CD4-positive, alpha-beta T cell treated with Interferon alpha-2 for 1 hour (primary cell): ENCODE data around the gene GLIS1.
A peak's percentile ranks its signal among the peaks of the same experiment; 100 is the strongest.

Experiments
- DNase-seq, 2 donors: peaks; one replicate each; pipeline ENCODE4 v3.0.0-alpha.2; 2020 to 2022

GLIS1 gene

DNA sequence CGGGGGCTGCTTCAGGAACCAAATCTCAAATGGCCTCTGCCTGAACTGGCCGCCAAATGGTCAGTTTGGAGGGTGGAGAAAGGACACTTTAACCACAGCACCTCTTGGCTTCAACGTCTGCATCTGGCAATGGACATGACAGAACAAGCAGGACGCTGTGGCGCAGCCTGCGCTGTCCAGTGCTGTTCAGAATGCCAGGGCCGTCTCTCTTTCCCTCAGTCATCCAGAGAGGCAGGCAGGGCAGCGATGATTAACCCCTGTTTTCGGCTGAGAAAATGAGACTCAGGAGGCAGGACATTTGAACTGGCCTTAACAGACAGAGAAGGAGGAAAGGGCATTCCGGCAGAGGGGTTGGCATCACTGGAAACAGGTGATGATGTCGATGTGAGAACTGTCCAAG is 48.6 kb downstream of the GLIS1 start:
- DNase-seq, result no peak

- DNase-seq, result no peak
Observed at GRCh38 chr1:53689736-53690326, 49.1 kb downstream of the GLIS1 start.

DNA sequence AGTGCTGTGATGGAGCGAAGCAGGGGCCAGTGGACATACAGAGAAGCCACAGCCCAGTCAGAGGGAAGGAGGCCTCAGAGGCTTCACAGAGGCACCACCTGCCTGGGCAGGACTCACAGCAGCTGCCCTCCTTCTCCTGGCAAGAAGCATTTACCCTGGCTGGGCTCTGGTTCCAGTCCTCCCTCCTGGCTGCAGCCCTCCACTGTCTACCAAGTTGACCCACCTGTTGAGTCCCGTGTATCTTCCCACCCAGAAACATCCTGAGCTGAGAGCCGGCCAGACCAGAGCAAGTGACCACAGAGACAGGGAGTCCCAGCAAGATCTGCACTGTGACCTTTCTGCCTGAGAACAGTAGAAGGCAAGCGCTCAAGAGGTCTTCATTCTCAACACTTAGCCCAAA is 49.7 kb downstream of the GLIS1 start:
- DNase-seq, result no peak

DNA sequence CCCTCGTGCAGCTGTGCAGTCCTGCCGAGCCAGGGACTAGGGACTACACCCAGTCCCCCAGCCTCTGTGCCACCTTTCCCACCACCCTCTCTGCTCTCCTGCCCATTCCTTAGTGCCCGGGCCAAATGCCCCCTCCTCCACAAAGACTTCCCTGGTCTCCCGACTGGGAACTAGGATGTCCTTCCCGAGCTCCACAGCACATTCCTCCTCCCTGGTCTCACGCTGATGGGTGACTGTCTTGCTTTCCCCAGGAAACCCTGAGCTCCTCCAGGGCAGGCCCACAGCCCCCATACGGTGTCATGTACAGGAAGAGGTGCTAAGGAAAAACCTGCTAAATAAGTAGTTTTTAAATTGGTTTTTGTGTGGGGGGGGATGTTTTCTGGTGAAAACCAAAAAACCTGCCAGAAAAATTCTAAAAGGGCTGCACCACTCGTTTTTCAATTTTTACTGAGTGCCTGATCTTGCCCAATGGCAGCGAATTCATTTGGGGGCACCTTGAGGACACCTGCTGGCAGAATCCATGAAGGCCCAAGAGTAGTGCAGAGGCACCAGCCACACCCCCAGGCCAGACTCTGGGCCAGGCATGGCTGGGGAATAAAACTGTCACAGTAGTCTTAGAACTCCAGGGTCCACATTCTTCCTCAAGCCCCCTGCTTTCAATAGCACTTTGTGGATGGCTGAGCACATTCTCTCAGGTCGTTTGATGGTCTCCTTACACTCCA is 50.4 kb downstream of the GLIS1 start:
- no peak for DNase-seq

DNA sequence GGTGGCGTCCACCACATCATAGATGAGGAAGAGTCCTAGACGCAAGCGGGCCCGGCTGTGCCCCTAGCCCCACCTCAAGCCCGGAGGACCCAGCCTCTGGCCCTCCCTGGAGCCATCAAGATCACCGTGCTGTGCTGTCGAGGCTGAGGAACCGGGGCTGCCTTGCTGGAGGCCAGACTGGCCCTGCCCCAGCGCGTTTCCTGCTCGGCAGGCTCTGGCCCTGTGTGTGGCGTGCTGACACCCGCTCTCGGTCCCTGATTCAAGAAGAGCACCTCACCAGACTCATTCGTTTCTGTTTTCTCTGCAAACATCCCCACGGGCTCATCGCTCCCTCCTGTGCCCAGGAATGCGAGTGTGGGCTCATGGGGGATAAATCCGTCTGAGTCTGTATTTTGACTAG is 51.1 kb downstream of the GLIS1 start:
- no peak for DNase-seq

- DNase-seq, result no peak
Observed at GRCh38 chr1:53687426-53687825, 51.5 kb downstream of the GLIS1 start.

DNA sequence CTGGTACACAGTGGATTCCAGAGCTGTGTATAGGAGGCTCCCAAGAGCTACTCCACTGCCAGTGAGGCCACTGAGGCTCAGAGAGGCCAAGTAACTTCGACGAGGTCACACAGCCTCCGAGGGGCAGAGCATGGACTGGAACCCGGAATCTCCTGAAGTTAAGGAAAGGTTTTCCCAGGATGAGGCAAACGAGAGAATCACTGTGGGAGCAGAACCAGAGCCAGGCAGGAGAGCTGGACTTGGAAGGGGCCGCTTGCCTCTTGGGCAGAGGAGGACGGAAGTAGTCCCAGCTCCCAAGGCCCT is 52.0 kb downstream of the GLIS1 start:
- DNase-seq, result no peak

GRCh38 chr1:53686091-53686964 is 52.6 kb downstream of the GLIS1 start:
- no peak for DNase-seq

DNA sequence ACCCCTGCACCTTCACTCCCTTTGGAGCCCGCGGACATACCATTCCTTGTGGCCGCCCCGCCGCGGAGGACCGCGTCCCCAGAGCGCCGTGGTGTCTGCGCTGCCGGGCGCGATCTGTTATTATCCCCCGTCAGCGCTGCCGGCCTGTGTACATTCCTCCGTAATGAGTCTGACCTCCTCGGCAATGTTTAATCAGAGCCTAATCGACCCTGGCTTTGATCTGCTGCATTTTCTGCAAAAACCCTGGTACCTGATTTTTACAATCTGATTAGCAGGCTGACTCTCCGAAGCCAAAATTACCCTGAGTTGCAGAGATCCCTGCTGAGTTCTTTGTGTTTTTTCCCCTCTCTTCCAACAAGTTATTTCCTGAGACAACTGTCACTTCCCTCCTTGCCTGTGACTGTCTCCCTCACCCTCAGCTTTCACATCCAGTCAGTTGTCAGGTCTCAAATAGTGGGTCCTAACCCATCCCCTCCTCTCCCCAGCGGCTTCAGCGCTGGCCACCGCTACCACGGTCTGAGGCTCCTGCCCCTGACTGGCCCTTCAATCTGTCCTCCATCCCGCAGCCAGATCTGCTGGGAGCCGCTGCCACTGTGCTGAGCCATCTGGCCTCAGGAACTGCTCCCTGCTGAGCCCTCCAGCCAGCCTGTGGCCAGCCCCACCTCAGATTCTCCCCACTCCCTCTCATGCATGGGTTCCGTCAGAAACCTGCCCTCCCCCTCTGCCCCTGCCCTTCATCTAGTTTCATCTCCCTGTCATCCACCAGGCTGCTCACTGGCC is 53.5 kb downstream of the GLIS1 start:
- no peak for DNase-seq

GRCh38 chr1:53684741-53685140 is 54.2 kb downstream of the GLIS1 start:
- DNase-seq, result no peak

DNA sequence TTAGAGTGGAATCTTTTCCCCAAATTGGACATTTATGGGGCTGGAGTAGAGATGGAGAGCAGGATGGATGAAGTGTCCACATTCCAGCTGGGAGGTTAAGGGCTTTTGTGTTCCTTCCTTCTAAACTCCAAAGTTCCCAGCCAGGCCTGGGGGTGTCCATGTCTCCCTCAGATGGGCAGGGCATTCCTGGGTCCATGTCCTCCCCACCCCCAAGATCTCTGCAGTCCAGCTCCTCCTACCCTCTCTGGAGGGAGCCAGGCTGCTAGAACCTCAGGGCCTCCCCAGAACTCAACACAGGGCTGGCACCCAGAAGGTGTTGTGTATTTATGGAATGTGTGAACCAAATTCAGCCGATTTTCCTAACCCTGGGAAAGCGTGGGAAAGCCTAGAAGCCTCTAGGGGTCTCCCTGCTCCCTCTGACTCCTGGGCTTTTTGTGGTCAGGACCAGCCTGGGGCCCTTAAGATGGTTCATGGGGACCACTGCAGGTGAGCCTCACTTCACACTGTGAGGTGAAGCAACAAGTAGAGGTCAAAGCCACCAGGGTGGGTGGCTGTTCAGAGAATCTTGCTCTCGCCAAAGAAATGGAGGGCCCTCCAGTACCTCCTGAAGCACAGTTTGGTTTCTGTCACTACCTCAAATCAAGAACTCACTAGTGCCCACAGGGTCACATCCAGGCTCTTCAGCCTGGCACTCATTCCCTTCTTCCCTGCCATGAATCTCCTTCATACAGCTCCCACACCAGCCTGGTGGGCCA is 54.8 kb downstream of the GLIS1 start:
- DNase-seq, result no peak

GRCh38 chr1:53682881-53683280 is 56.1 kb downstream of the GLIS1 start:
- no peak for DNase-seq

DNA sequence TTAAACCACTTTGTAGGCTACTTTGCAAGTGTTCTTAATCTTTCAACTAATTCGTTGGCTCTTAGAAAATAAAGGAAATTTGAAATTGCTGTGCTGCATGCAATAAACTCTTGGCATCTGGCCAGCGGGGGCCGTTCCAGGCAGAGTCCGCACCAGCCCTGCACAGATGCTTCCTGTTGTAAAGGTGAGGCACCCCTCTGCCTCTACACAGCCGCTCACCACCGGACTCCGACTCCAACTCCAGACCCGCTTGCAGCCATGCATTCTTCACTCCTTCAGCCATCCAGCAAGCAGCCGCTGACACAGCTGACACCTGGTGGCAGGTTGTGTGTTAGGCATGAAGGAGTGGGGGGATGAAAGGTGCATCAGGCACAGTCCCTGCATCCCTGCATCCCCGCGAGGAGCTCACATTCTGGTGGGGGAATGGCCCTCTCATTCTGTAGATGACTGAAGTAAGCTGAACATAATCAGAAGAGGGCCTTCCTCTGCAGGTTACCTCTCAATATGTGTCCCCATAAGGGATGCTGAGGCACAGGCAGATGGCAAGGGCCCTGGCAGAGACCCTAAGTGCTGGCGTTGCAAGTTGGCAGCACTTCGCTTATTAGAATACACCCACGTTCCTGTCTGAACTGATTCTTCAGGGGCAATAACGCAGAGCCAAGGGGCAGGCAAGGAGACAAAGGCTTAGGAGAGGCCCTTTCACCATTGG is 56.8 kb downstream of the GLIS1 start:
- peak; percentile 19 to 42 for DNase-seq

DNA sequence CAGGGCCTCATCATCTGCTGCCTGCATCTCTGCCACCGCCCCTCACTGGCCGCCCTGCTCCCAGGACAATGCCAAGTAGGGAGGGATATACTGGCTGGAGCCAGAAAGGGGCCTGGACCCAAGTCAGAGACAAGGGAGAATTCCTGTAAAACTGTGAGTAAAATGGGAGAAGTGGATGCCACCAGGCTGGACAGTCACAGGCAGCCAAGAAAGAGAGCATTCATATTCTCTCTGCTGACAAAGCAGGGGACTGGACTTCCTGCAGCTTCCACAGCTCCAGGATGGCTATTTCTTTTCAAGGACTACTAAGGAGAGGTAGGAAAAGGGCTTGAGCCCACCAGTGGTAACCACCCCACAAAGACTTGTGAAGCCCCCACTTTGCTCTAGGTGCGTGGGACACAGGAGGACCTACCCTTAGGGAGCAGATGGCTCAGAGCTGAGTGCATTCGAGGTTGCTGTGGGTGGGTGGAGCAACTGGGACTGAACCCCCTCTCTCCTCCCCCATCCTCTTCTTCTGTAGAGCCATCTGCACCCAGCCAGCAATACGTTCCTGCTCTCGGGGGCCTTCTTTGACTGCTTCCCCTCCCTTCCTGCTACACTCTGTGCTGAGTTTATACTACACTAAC is 57.5 kb downstream of the GLIS1 start:
- no peak for DNase-seq

- no peak for DNase-seq
Observed at GRCh38 chr1:53680868-53681267, 58.1 kb downstream of the GLIS1 start.

DNA sequence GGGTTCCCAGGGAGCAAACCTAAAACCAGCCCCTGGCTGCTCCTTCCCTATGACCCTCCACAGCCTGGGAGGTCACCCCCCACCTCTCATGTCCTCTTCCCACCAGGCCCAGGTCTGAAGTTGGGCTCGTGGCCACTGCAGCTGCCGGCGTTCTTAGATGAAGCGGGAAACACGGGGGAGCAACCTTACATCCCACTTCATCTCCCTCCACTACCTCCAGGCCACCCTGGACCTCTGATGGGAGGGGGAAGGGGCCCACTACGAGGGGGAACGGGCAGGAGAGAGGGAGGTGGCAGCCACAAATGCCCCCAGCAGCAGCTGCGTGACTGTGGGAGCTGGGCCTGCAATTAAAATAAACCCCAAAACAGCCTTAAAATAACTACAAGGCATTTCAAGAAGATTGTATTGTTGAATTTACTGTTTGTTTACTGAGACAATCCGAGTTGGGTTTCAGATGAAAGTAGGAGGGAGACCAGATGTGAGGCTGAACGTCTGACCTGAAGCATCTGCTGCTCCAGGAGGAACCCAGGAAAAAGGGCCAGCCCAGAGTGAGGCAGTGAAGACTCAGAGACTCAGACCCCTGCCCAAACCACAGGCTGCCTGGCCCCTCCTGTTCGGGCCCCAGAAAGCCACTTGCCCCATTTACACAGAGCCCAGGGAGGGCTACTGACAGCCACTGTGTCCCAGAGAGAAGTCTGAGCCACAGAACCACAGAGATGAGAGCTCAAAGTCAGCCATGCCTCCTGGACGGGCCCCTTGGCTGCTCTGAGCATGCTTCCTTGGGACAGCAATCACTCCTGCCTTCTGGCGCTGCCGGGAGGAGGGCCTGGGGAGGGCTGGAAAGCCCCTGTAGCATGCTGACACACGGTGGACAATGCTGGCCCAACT is 59.8 kb downstream of the GLIS1 start:
- no peak for DNase-seq

DNA sequence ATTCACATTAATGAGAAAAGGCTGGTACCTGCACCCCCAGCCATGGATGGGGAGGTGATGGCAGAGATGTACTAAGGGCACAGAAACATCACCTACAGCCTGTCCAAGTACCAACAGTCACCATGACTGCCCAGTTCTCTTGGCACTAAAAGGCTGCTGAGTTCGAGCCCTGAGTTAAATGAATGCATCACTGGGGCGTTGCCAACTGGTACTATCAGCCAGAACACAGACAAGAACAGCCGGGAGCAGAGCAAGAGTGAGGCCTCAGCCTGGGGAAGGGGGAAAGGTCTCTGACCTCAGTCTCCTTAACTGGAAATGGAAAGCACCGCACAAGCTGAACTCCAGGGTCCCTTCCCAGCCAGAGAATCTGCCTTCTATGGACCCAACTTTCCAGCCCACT is 60.5 kb downstream of the GLIS1 start:
- no peak for DNase-seq

GRCh38 chr1:53678046-53678445 is 60.9 kb downstream of the GLIS1 start:
- DNase-seq, result no peak

DNA sequence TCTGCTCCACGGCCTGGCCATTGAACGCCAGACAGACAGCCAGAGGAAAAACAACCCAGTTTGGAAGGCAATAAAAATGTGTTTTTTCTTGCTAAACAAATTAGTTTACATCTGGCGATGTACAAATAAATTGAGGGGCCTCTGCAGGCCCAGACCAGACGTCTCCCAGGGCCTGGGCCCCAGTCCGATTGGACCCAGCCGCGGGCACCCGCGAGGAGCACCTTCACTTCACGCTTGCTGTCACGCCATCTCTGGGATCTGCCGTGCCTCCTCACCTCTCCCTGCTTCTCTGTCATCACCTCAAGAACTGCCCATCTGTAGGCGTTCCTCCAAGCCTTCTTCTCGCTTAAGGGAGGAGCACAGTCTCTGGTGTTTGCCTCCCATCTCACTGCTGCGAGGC is 61.5 kb downstream of the GLIS1 start:
- DNase-seq, result no peak

DNA sequence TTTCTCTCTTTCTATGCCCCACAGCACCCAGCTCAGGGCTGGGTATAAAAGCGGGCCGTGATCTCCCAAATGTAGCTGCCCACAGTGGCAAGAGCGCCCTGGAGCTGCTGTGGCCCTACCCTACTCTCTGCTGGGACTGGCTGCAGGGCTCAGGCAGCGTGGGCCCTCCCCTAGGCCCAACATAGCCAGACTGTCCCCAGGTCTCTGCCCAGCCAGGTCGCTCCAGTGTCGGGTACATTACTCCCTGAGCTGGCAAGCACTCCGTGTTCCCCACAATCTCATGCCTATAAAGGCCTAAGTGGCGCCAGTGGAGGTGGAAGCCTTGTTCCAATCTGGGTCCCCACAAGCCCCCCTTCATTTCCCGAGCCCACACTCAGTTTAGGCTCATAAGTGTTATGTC is 66.2 kb downstream of the GLIS1 start:
- no peak for DNase-seq
